ENCODE results near the gene HAP1.

HAP1 gene

GRCh38 chr17:41762391-41762790, 27.9 kb upstream of the HAP1 start:
- FAIRE-seq (no peak), DNase-seq (ENCODE audit: insufficient read length, low spot score) (no peak)
- TF ChIP-seq CTCF (IDR thresholded peaks at IDR 0.05; ENCODE audit: insufficient read depth, missing control alignments): no peak

GRCh38 chr17:41760878-41761277, 26.4 kb upstream of the HAP1 start:
- TF ChIP-seq CTCF (IDR thresholded peaks at IDR 0.05; ENCODE audit: insufficient read depth, missing control alignments): no peak
- FAIRE-seq (no peak), DNase-seq (ENCODE audit: insufficient read length, low spot score) (no peak)

GRCh38 chr17:41758601-41759000, 24.2 kb upstream of the HAP1 start:
- TF ChIP-seq CTCF (IDR thresholded peaks at IDR 0.05; ENCODE audit: insufficient read depth, missing control alignments): no peak
- DNase-seq (ENCODE audit: insufficient read length, low spot score): no peak
- FAIRE-seq: no peak

- TF ChIP-seq CTCF (IDR thresholded peaks at IDR 0.05; ENCODE audit: insufficient read depth, missing control alignments): no peak
- FAIRE-seq (no peak), DNase-seq (ENCODE audit: insufficient read length, low spot score) (no peak)
These were observed 19.6 kb upstream of the HAP1 start for GRCh38 chr17:41754066-41754465.

- FAIRE-seq (no peak), DNase-seq (ENCODE audit: insufficient read length, low spot score) (no peak)
- no peak for TF ChIP-seq CTCF (IDR thresholded peaks at IDR 0.05; ENCODE audit: insufficient read depth, missing control alignments)
These were observed 16.8 kb upstream of the HAP1 start for GRCh38 chr17:41751288-41751687.

GRCh38 chr17:41750862-41751261, 16.4 kb upstream of the HAP1 start:
- DNase-seq (ENCODE audit: insufficient read length, low spot score) (no peak), FAIRE-seq (no peak)
- no peak for TF ChIP-seq CTCF (IDR thresholded peaks at IDR 0.05; ENCODE audit: insufficient read depth, missing control alignments)

GRCh38 chr17:41748275-41748674, 13.8 kb upstream of the HAP1 start:
- DNase-seq (ENCODE audit: insufficient read length, low spot score) (no peak), FAIRE-seq (no peak)
- TF ChIP-seq CTCF (IDR thresholded peaks at IDR 0.05; ENCODE audit: insufficient read depth, missing control alignments): no peak

Data from D721Med (cell line).